DND-41 (cell line): ENCODE data around the gene CRYZ.
A peak's percentile ranks its signal among the peaks of the same experiment; 100 is the strongest.

ENCODE experiments used
- ATAC-seq: fragments of 200-7000 bp; cut with Tn5 transposase; 3 replicates; pipeline ENCODE4 v1.9.1; 2021; ENCODE audit warnings: low read depth; ENCODE audit not compliant: insufficient read depth
- DNase-seq: peaks from one replicate; pipeline ENCODE4 v3.0.0-alpha.2; 2020
- H2AFZ ChIP-seq: 2 replicates; pipeline ENCODE4 v1.6.0; 2012; ENCODE audit warnings: low read depth, low read length
- H3K27ac ChIP-seq: 2 replicates; pipeline ENCODE4 v1.5.1; 2012; ENCODE audit warnings: low read length, inconsistent platforms
- H3K27me3 ChIP-seq: fragments of 200-600 bp; sonication (generic); 2 replicates; pipeline ENCODE4 v1.6.0; 2012; ENCODE audit warnings: low read length, mild to moderate bottlenecking, inconsistent platforms; ENCODE audit not compliant: insufficient read depth, poor library complexity
- H3K36me3 ChIP-seq: 2 replicates; pipeline ENCODE4 v1.5.1; 2012; ENCODE audit warnings: low read length, inconsistent platforms; ENCODE audit not compliant: insufficient read depth
- H3K4me1 ChIP-seq: 2 replicates; pipeline ENCODE4 v1.5.1; 2012; ENCODE audit warnings: mild to moderate bottlenecking, low read length; ENCODE audit not compliant: insufficient read depth
- H3K4me2 ChIP-seq: 2 replicates; pipeline ENCODE4 v1.6.0; 2012; ENCODE audit warnings: mild to moderate bottlenecking, moderate library complexity, low read length, inconsistent platforms; ENCODE audit not compliant: insufficient read depth
- H3K4me3 ChIP-seq, 2 experiments: fragments of 200-600 bp in 1 of 2; shearing (Covaris generic) in 1 of 2; 2 replicates each; pipeline ENCODE4 v1.5.1; 2012 to 2016; ENCODE audit warnings: inconsistent platforms in 2 of 2, low read length in 2 of 2, mild to moderate bottlenecking in 2 of 2, low read depth in 1 of 2, moderate library complexity in 1 of 2
- H3K79me2 ChIP-seq: 2 replicates; pipeline ENCODE4 v1.6.0; 2012; ENCODE audit warnings: low read length, inconsistent platforms; ENCODE audit not compliant: insufficient read depth
- H3K9ac ChIP-seq: 2 replicates; pipeline ENCODE4 v1.6.0; 2012; ENCODE audit warnings: low read depth, mild to moderate bottlenecking, inconsistent platforms, low read length, moderate library complexity
- H3K9me3 ChIP-seq: 2 replicates; pipeline ENCODE4 v1.5.1; 2012; ENCODE audit warnings: low read length, moderate library complexity, mild to moderate bottlenecking, inconsistent platforms; ENCODE audit not compliant: insufficient read depth, severe bottlenecking
- H4K20me1 ChIP-seq: 2 replicates; pipeline ENCODE4 v1.6.0; 2012; ENCODE audit warnings: low read length; ENCODE audit not compliant: insufficient read depth
- CTCF ChIP-seq: IDR thresholded peaks from 2 replicates; pipeline ENCODE4 v1.5.1; 2012; ENCODE audit warnings: borderline replicate concordance, low read length, moderate library complexity, mild to moderate bottlenecking; ENCODE audit not compliant: poor library complexity, severe bottlenecking; ENCODE audit errors: extremely low read depth
- EZH2 ChIP-seq: IDR thresholded peaks from 3 replicates; pipeline ENCODE4 v1.6.1; 2012; ENCODE audit warnings: borderline replicate concordance, low read depth, mild to moderate bottlenecking, moderate library complexity, low read length, inconsistent platforms; ENCODE audit not compliant: severe bottlenecking

The CRYZ gene

GRCh38 chr1:74772945-74773344 lies 40.1 kb upstream of the CRYZ start:
- H4K20me1 ChIP-seq = no peaks in the 10 kb centered on the region
- no peak overlapping the region for H3K9ac ChIP-seq
- no peaks in the 10 kb centered on the region for H3K4me1 ChIP-seq
- no peak overlapping the region for H3K4me3 ChIP-seq
- no peak overlapping the region for H2AFZ ChIP-seq
- peaks cover 3% of the 10 kb centered on the region for H3K27me3 ChIP-seq
- ATAC-seq (no peak), DNase-seq (no peak)
- H3K79me2 ChIP-seq = no peaks in the 10 kb centered on the region
- no peaks in the 10 kb centered on the region for H3K9me3 ChIP-seq
- TF ChIP-seq EZH2 = no peak
- no peak for TF ChIP-seq CTCF
- H3K4me2 ChIP-seq = no peak overlapping the region
- H3K27ac ChIP-seq = no peak overlapping the region
- no peaks in the 10 kb centered on the region for H3K36me3 ChIP-seq

GRCh38 chr1:74771913-74772515 lies 39.2 kb upstream of the CRYZ start:
- H3K4me2 ChIP-seq = no peak overlapping the region

GRCh38 chr1:74767490-74767889 lies 34.6 kb upstream of the CRYZ start:
- no peak overlapping the region for H3K4me2 ChIP-seq
- DNase-seq (no peak), ATAC-seq (no peak)
- no peaks in the 10 kb centered on the region for H3K79me2 ChIP-seq
- no peaks in the 10 kb centered on the region for H3K4me1 ChIP-seq
- H3K9me3 ChIP-seq = no peaks in the 10 kb centered on the region
- no peaks in the 10 kb centered on the region for H3K27me3 ChIP-seq
- TF ChIP-seq EZH2 = no peak
- TF ChIP-seq CTCF = peak; percentile 35
- no peak overlapping the region for H3K27ac ChIP-seq
- H3K4me3 ChIP-seq = no peak overlapping the region
- H3K9ac ChIP-seq = no peak overlapping the region
- no peaks in the 10 kb centered on the region for H4K20me1 ChIP-seq
- H3K36me3 ChIP-seq = peaks cover 27% of the 10 kb centered on the region
- no peak overlapping the region for H2AFZ ChIP-seq

More at GRCh38 chr1:74771913-74772515, 39.2 kb upstream of the CRYZ start:
- H3K27ac ChIP-seq = no peak overlapping the region
- DNase-seq (peak; percentile 22), ATAC-seq (peak; percentile 74; the same call in 2 of the 3 replicates)
- H3K9me3 ChIP-seq = no peaks in the 10 kb centered on the region
- no peak overlapping the region for H3K4me3 ChIP-seq
- no peaks in the 10 kb centered on the region for H4K20me1 ChIP-seq
- H3K27me3 ChIP-seq = peaks cover 3% of the 10 kb centered on the region
- H3K4me1 ChIP-seq = no peaks in the 10 kb centered on the region
- no peak overlapping the region for H3K9ac ChIP-seq
- H3K79me2 ChIP-seq = no peaks in the 10 kb centered on the region
- no peak overlapping the region for H2AFZ ChIP-seq
- H3K36me3 ChIP-seq = no peaks in the 10 kb centered on the region
- no peak for TF ChIP-seq EZH2
- TF ChIP-seq CTCF = peak; percentile 80
